H9 (cell line): ENCODE data around the gene PLXNC1. TPM values are rescaled to one million over a fixed set of nuclear protein-coding genes. Genes with fewer than 3 reads are reported as not detected.

ENCODE experiments used
- DNase-seq: peaks from one replicate; pipeline ENCODE4 v3.0.0-alpha.2; 2017
- H2AFZ ChIP-seq: one replicate; pipeline ENCODE4 v1.6.1; 2013; ENCODE audit warnings: mild to moderate bottlenecking, low read length, control low read depth, moderate library complexity
- H2AK5ac ChIP-seq: 2 replicates; pipeline ENCODE4 v1.6.1; 2013; ENCODE audit warnings: low read length, control low read depth, mixed read lengths; ENCODE audit not compliant: insufficient read length
- H2BK120ac ChIP-seq: one replicate; pipeline ENCODE4 v1.6.1; 2013; ENCODE audit warnings: low read depth, mild to moderate bottlenecking, low read length, control low read depth, inconsistent platforms; ENCODE audit not compliant: poor library complexity, severe bottlenecking
- H2BK12ac ChIP-seq: 2 replicates; pipeline ENCODE4 v1.6.1; 2013; ENCODE audit warnings: low read length, control low read depth, mixed read lengths, low read depth; ENCODE audit not compliant: insufficient read length
- H2BK15ac ChIP-seq: 2 replicates; pipeline ENCODE4 v1.6.1; 2013; ENCODE audit warnings: low read depth, low read length, control low read depth
- H2BK20ac ChIP-seq: one replicate; pipeline ENCODE4 v1.6.1; 2013; ENCODE audit warnings: low read depth, mild to moderate bottlenecking, low read length, control low read depth, inconsistent platforms; ENCODE audit not compliant: poor library complexity, severe bottlenecking
- H2BK5ac ChIP-seq: 2 replicates; pipeline ENCODE4 v1.6.1; 2013; ENCODE audit warnings: low read length, control low read depth, mixed read lengths; ENCODE audit not compliant: insufficient read length
- H3K14ac ChIP-seq: 2 replicates; pipeline ENCODE4 v1.6.1; 2013; ENCODE audit warnings: low read length, control low read depth; ENCODE audit not compliant: insufficient read depth
- H3K18ac ChIP-seq: 2 replicates; pipeline ENCODE4 v1.6.1; 2013; ENCODE audit warnings: low read depth, mild to moderate bottlenecking, mixed read lengths, low read length, control low read depth; ENCODE audit not compliant: insufficient read length
- H3K23ac ChIP-seq: 2 replicates; pipeline ENCODE4 v1.6.1; 2013; ENCODE audit warnings: low read length, control low read depth, mixed read lengths, low read depth; ENCODE audit not compliant: insufficient read length
- H3K23me2 ChIP-seq: 2 replicates; pipeline ENCODE4 v1.6.1; 2013; ENCODE audit warnings: low read depth, mild to moderate bottlenecking, mixed read lengths, low read length, control low read depth; ENCODE audit not compliant: insufficient read length, poor library complexity, severe bottlenecking
- H3K27ac ChIP-seq: 2 replicates; pipeline ENCODE4 v1.5.1; 2013; ENCODE audit warnings: low read length, control low read depth, mixed read lengths, low read depth; ENCODE audit not compliant: insufficient read length
- H3K27me3 ChIP-seq: 2 replicates; pipeline ENCODE4 v1.6.1; 2013; ENCODE audit warnings: low read length, control low read depth, inconsistent platforms; ENCODE audit not compliant: insufficient read depth
- H3K4ac ChIP-seq: 2 replicates; pipeline ENCODE4 v1.6.1; 2013; ENCODE audit warnings: low read depth, mild to moderate bottlenecking, control low read depth, inconsistent platforms, low read length, moderate library complexity
- H3K4me1 ChIP-seq: 2 replicates; pipeline ENCODE4 v1.6.1; 2013; ENCODE audit warnings: low read length, control low read depth, inconsistent platforms; ENCODE audit not compliant: insufficient read depth
- H3K4me2 ChIP-seq: 2 replicates; pipeline ENCODE4 v1.6.1; 2013; ENCODE audit warnings: low read length, control low read depth, mixed read lengths; ENCODE audit not compliant: insufficient read length, insufficient read depth
- H3K56ac ChIP-seq: 2 replicates; pipeline ENCODE4 v1.6.1; 2013; ENCODE audit warnings: low read depth, mild to moderate bottlenecking, mixed read lengths, low read length, control low read depth; ENCODE audit not compliant: insufficient read length
- H3K79me1 ChIP-seq: 2 replicates; pipeline ENCODE4 v1.6.1; 2013; ENCODE audit warnings: low read depth, mild to moderate bottlenecking, moderate library complexity, low read length, control low read depth, inconsistent platforms; ENCODE audit not compliant: insufficient read depth, poor library complexity, severe bottlenecking
- H3K79me2 ChIP-seq: 2 replicates; pipeline ENCODE4 v1.6.1; 2013; ENCODE audit warnings: low read length, control low read depth, inconsistent platforms; ENCODE audit not compliant: insufficient read depth
- H3K9ac ChIP-seq: 2 replicates; pipeline ENCODE4 v1.6.1; 2013; ENCODE audit warnings: low read length, control low read depth, mixed read lengths; ENCODE audit not compliant: insufficient read length; ENCODE audit errors: extremely low read depth
- H3K9me3 ChIP-seq: one replicate; pipeline ENCODE4 v1.6.1; 2013; ENCODE audit warnings: low read depth, low read length, inconsistent platforms; ENCODE audit not compliant: control insufficient read depth
- H3T11ph ChIP-seq: one replicate; pipeline ENCODE4 v1.6.1; 2013; ENCODE audit warnings: mild to moderate bottlenecking, low read length, control low read depth, inconsistent platforms
- H4K20me1 ChIP-seq: one replicate; pipeline ENCODE4 v1.6.1; 2013; ENCODE audit not compliant: control insufficient read depth, insufficient read length, insufficient read depth
- H4K5ac ChIP-seq: 2 replicates; pipeline ENCODE4 v1.6.1; 2013; ENCODE audit warnings: low read depth, mild to moderate bottlenecking, mixed read lengths, low read length, control low read depth; ENCODE audit not compliant: insufficient read length
- H4K8ac ChIP-seq: replicated peaks from 2 replicates; pipeline ENCODE4 v1.6.1; 2013; ENCODE audit warnings: low read length, control low read depth, mixed read lengths, low read depth; ENCODE audit not compliant: insufficient read length
- H4K91ac ChIP-seq: 2 replicates; pipeline ENCODE4 v1.6.1; 2013; ENCODE audit warnings: low read depth, mild to moderate bottlenecking, moderate library complexity, mixed read lengths, low read length, control low read depth; ENCODE audit not compliant: insufficient read length
- H3K27ac Mint-ChIP-seq, 3 experiments: 2 replicates in 2 of 3; 3 replicates in 1 of 3; pipeline ENCODE4 v1.8.0; 2020 to 2021; ENCODE audit warnings: mixed read lengths in 3 of 3, mild to moderate bottlenecking in 1 of 3, moderate library complexity in 1 of 3
- H3K27me3 Mint-ChIP-seq: 2 replicates; pipeline ENCODE4 v1.8.0; 2021; ENCODE audit warnings: low read depth, mild to moderate bottlenecking, moderate library complexity, mixed read lengths
- H3K36me3 Mint-ChIP-seq, 3 experiments: 2 replicates in 2 of 3; 3 replicates in 1 of 3; pipeline ENCODE4 v1.8.0; 2020 to 2021; ENCODE audit warnings: low read depth in 3 of 3, mixed read lengths in 3 of 3; ENCODE audit not compliant: insufficient read depth in 1 of 3
- H3K4me1 Mint-ChIP-seq, 2 experiments: 2 replicates each; pipeline ENCODE4 v1.8.0; 2020; ENCODE audit warnings: mixed read lengths in 2 of 2
- H3K4me3 Mint-ChIP-seq, 2 experiments: 2 replicates in 1 of 2; 3 replicates in 1 of 2; pipeline ENCODE4 v1.8.0; 2020 to 2021; ENCODE audit warnings: mild to moderate bottlenecking in 2 of 2, mixed read lengths in 2 of 2, moderate library complexity in 1 of 2
- H3K9me3 Mint-ChIP-seq, 2 experiments: 2 replicates in 1 of 2; 3 replicates in 1 of 2; pipeline ENCODE4 v1.8.0; 2020; ENCODE audit warnings: mild to moderate bottlenecking in 2 of 2, mixed read lengths in 2 of 2, moderate library complexity in 1 of 2
- CTCF ChIP-seq: fragments of 200-600 bp; sonication (generic); conservative IDR thresholded peaks from 3 replicates; pipeline ENCODE4 v1.8.0; 2021; ENCODE audit warnings: antibody characterized with exemption, mild to moderate bottlenecking
- WGBS: extraction: QIAGEN DNeasy Blood & Tissue Kit; methylation state at CpG from one replicate; pipeline ENCODE4 v1.1.7; 2013; ENCODE audit warnings: missing lambda C conversion rate, low lambda C conversion rate, mixed read lengths; ENCODE audit not compliant: insufficient read length; ENCODE audit errors: extremely low coverage; 5-methylcytosine and 5-hydroxymethylcytosine counted together
- total RNA-seq: library from RNA; stranded (reverse); gene quantifications from 2 replicates; pipeline ENCODE4 v1.2.1, GENCODE V29; 2021

The PLXNC1 gene
- total RNA-seq, 1 experiment from 2014 or later = 1.2 TPM

GRCh38 chr12:94174576-94174975 lies 26.2 kb downstream of the PLXNC1 start:
- H2BK15ac ChIP-seq = no peak overlapping the region
- H3K23me2 ChIP-seq = no peaks in the 10 kb centered on the region
- peaks cover 0 to 4% (median 0%) of the 10 kb centered on the region in 3 experiments; a peak in 3 of 7 replicates for H3K36me3 Mint-ChIP-seq
- peaks cover 18 to 19% of the 10 kb centered on the region in 2 experiments for H3K4me1 Mint-ChIP-seq
- H2BK12ac ChIP-seq = no peak overlapping the region
- no peaks in the 10 kb centered on the region for H3K4me1 ChIP-seq
- no peak for DNase-seq
- H3K79me1 ChIP-seq = no peaks in the 10 kb centered on the region
- H2AK5ac ChIP-seq = no peak overlapping the region
- peaks cover 9 to 18% of the 10 kb centered on the region in 2 experiments for H3K9me3 Mint-ChIP-seq
- no peak overlapping the region for H3K14ac ChIP-seq
- peaks cover 47% of the 10 kb centered on the region for H3K27me3 ChIP-seq
- H3K27ac Mint-ChIP-seq = no peak overlapping the region; a peak in 1 of 7 replicates
- no peaks in the 10 kb centered on the region for H3K9me3 ChIP-seq
- H3K4me3 Mint-ChIP-seq = no peak overlapping the region
- no peaks in the 10 kb centered on the region for H3K79me2 ChIP-seq
- H4K91ac ChIP-seq = no peak overlapping the region
- H2AFZ ChIP-seq = no peak overlapping the region
- no peak overlapping the region for H2BK5ac ChIP-seq
- no peak overlapping the region for H3K56ac ChIP-seq
- no peak for TF ChIP-seq CTCF
- no peak overlapping the region for H4K8ac ChIP-seq
- H2BK120ac ChIP-seq = no peak overlapping the region
- H3K4me2 ChIP-seq = no peak overlapping the region
- H3K23ac ChIP-seq = no peak overlapping the region
- H3K4ac ChIP-seq = no peak overlapping the region
- H3K18ac ChIP-seq = no peak overlapping the region
- peaks cover 92% of the 10 kb centered on the region for H3K27me3 Mint-ChIP-seq
- no peak overlapping the region for H4K5ac ChIP-seq
- no CpG with 5 or more reads among the region's 1 CpG for WGBS
- no peak overlapping the region for H3T11ph ChIP-seq
- no peak overlapping the region for H3K27ac ChIP-seq
- no peak overlapping the region for H2BK20ac ChIP-seq
- no peaks in the 10 kb centered on the region for H4K20me1 ChIP-seq
- no peak overlapping the region for H3K9ac ChIP-seq
